Femur (tissue), 1 donor: ENCODE measurements around the gene GART.

ENCODE experiments used
- DNase-seq: peaks from one replicate; pipeline ENCODE4 v3.0.0-alpha.2; 2017

GART gene

GRCh38 chr21:33552999-33553598 lies 11.2 kb upstream of the GART start:
- no peak for DNase-seq

- no peak for DNase-seq
Observed at GRCh38 chr21:33552093-33552998, 10.4 kb upstream of the GART start.

DNA sequence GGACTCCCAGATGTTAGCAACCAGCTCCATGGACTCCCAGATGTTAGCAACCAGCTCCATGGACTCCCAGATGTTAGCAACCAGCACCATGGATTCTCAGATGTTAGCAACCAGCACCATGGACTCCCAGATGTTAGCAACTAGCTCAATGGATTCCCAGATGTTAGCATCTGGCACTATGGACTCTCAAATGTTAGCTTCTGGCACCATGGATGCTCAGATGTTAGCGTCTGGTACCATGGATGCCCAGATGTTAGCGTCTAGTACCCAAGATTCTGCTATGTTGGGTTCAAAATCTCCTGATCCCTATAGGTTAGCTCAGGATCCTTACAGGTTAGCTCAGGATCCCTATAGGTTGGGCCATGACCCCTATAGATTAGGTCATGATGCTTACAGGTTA lies 9.7 kb upstream of the GART start:
- no peak for DNase-seq

GRCh38 chr21:33550772-33551660 lies 9.1 kb upstream of the GART start:
- no peak for DNase-seq

- DNase-seq, result no peak
Observed at GRCh38 chr21:33549848-33550771, 8.2 kb upstream of the GART start.

- DNase-seq, result no peak
Observed at GRCh38 chr21:33546086-33546485, 4.2 kb upstream of the GART start.

- no peak for DNase-seq
Observed at GRCh38 chr21:33544451-33545195, 2.7 kb upstream of the GART start.

GRCh38 chr21:33543505-33544129 lies 1.7 kb upstream of the GART start:
- no peak for DNase-seq

- peak; percentile 100 for DNase-seq
Observed at GRCh38 chr21:33542640-33543504, 955 bp upstream of the GART start, which contains the start of gene SON. Gene SON, plus strand, starts transcription at chr21:33543038. Its CDS starts 55 bp downstream, at chr21:33543093.

GRCh38 chr21:33541105-33541711 lies 709 bp downstream of the GART start:
- no peak for DNase-seq

DNA sequence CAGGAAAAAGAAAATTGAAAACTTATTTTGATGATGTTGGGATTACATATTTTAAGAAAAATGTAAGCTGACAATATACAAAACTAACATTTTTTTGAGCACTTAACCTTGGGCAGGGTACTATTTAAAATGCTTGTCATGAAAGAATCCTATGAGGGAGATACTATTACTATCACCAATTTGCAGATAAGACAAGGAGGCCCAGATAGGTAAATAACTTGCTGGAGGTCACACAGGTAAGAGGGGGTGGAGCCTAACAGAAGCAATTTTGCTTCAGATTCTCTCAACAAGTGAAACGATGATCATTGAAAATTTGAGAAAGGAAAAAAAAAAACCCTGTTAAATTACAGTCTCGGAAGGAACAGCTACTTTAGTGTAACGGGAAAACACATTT lies 1.2 kb downstream of the GART start:
- no peak for DNase-seq

GRCh38 chr21:33539616-33540015 lies 2.3 kb downstream of the GART start:
- DNase-seq, result no peak

- no peak for DNase-seq
Observed at GRCh38 chr21:33537212-33537611, 4.7 kb downstream of the GART start.

- no peak for DNase-seq
Observed at GRCh38 chr21:33531007-33531406, 10.9 kb downstream of the GART start.

- no peak for DNase-seq
Observed at GRCh38 chr21:33522953-33523349, 19.0 kb downstream of the GART start.

DNA sequence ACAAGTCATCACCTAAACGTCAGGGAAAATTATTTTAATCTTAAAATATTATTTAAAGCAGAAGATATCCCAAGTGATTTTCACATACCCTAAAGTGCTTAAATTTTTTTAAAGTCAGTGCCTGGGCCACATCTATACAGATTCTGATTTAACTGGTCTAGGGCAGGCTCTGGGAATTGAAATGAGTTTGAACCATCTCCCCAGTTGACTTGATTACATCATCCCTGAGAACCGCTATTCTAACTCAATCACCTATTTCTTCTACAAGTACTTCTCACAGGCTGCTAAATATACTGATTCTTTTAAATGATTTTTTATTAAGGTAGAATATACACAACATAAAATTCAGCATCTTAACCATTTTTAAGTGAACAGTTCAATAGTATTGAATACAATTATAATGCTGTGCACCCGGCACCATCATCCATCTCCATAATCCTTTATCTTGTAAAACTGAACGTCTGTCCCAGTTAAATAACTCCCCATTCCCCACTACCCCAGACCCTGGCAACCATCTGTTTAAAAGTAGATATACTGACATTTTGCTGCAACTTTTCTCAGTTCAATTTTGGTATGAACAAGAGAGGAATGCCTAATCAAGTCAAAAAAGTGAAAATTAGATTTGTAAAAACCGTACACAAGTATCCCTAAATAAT lies 19.5 kb downstream of the GART start:
- DNase-seq, result no peak

GRCh38 chr21:33518899-33519298 lies 23.0 kb downstream of the GART start:
- DNase-seq, result no peak

DNA sequence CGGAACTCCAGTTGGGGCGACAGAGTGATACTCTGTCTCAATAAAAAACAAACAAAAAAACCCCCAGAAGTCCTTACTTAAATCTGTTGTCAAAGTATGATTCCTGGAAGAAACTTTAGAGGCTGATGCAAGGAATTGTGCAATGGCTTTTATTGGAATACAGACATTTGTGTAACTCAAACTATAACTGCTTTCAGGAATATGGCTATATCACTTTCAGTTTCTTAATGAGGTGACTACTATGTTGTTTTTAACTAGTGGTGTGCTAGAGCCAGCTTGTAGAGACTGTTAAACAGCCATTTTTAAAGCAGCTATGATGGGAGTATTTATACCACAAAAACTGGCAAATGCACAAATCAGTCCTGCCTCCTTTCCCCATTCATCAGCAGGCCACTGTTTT lies 27.7 kb downstream of the GART start:
- no peak for DNase-seq

DNA sequence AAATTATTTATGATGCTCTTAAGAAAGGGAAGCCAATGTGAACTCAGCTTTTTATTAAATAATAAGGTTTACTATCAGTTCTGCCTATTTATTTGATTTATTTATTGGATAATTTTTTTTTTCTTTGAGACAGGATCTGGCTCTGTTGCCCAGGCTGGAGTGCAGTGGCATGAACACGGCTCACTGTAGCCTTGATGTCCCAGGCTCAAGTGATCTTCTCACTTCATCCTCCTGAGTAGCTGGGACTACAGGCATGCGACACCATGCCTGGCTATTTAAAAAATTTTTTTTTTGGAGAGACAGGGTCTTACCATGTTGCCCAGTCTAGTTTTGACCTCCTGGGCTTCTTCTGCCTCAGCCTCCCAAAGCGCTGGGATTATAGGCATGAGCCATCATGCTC lies 29.4 kb downstream of the GART start:
- no peak for DNase-seq
